H1 (cell line): ENCODE results near the gene CST7. TPM values are rescaled to one million over a fixed set of nuclear protein-coding genes. Genes with fewer than 3 reads are reported as not detected.

Source experiments
- CTCF ChIA-PET: fragments of 300-600 bp; sonication (Branson Sonifier 250); formaldehyde crosslinking; loops from one replicate; lab custom pipeline; 2021; ENCODE audit not compliant: partially characterized antibody; lab: Charles Lee
- POLR2A ChIA-PET: fragments of 300-600 bp; sonication (Branson Sonifier 250); formaldehyde crosslinking; loops from one replicate; lab custom pipeline; 2021; ENCODE audit warnings: inconsistent platforms; ENCODE audit not compliant: partially characterized antibody; lab: Charles Lee
- DNase-seq, 2 experiments: peaks; one replicate each; pipeline versions ENCODE4 v3.0.0 to v3.0.0-alpha.2; 2010 to 2022; ENCODE audit warnings: low spot score in 2 of 2, low read depth in 1 of 2, mixed read lengths in 1 of 2
- FAIRE-seq: peaks from 2 replicates; lab custom pipeline; 2011; peaks lifted over from hg19 to GRCh38; lab: Jason Lieb, UNC
- H2AFZ ChIP-seq: 2 replicates; pipeline ENCODE4 v1.8.1; 2012; ENCODE audit warnings: low read length, inconsistent platforms
- H2AK5ac ChIP-seq: 2 replicates; pipeline ENCODE4 v1.6.1; 2013; ENCODE audit warnings: low read depth, low read length
- H2BK120ac ChIP-seq: replicated peaks from 2 replicates; pipeline ENCODE3; 2013; ENCODE audit warnings: low read depth, low read length, inconsistent platforms
- H2BK12ac ChIP-seq: 2 replicates; pipeline ENCODE4 v1.6.1; 2013; ENCODE audit warnings: low read depth, low read length
- H2BK15ac ChIP-seq: 2 replicates; pipeline ENCODE4 v1.6.1; 2013; ENCODE audit warnings: low read length
- H2BK20ac ChIP-seq: 2 replicates; pipeline ENCODE4 v1.6.1; 2013; ENCODE audit warnings: low read length
- H2BK5ac ChIP-seq: 2 replicates; pipeline ENCODE4 v1.6.1; 2013; ENCODE audit warnings: low read depth, low read length
- H3K14ac ChIP-seq: 2 replicates; pipeline ENCODE4 v1.6.1; 2013; ENCODE audit warnings: inconsistent platforms; ENCODE audit not compliant: insufficient read length
- H3K18ac ChIP-seq: 2 replicates; pipeline ENCODE4 v1.6.1; 2013; ENCODE audit warnings: low read length; ENCODE audit errors: extremely low read depth
- H3K23ac ChIP-seq: 2 replicates; pipeline ENCODE4 v1.6.1; 2013; ENCODE audit warnings: inconsistent platforms; ENCODE audit not compliant: insufficient read length
- H3K23me2 ChIP-seq: 2 replicates; pipeline ENCODE4 v1.6.1; 2013; ENCODE audit warnings: low read depth, low read length
- H3K27ac ChIP-seq: 2 replicates; pipeline ENCODE4 v1.6.1; 2011; ENCODE audit warnings: low read depth, low read length, inconsistent platforms
- H3K27me3 ChIP-seq, 4 experiments: replicated peaks in 1 of 4; 1 replicate in 1 of 4; 2 replicates in 3 of 4; pipeline versions ENCODE4 v1.6.1 to v1.8.1; 2011 to 2013; ENCODE audit warnings: low read length in 3 of 4, mild to moderate bottlenecking in 3 of 4, inconsistent platforms in 2 of 4, mixed read lengths in 2 of 4, moderate library complexity in 1 of 4; ENCODE audit not compliant: control insufficient read depth in 3 of 4, insufficient read depth in 3 of 4; ENCODE audit errors: extremely low read depth in 1 of 4
- H3K36me3 ChIP-seq, 4 experiments: 2 replicates each; pipeline versions ENCODE4 v1.6.1 to v1.8.1; 2011 to 2013; ENCODE audit warnings: mild to moderate bottlenecking in 4 of 4, low read length in 3 of 4, moderate library complexity in 2 of 4, control low read depth in 1 of 4, inconsistent platforms in 1 of 4; ENCODE audit not compliant: insufficient read depth in 4 of 4, control insufficient read depth in 2 of 4
- H3K4ac ChIP-seq: replicated peaks from 2 replicates; pipeline ENCODE3; 2013; ENCODE audit warnings: low read length, low read depth, mixed read lengths, inconsistent platforms; ENCODE audit not compliant: insufficient read length
- H3K4me1 ChIP-seq, 4 experiments: replicated peaks in 1 of 4; 1 replicate in 1 of 4; 2 replicates in 3 of 4; pipeline versions ENCODE4 v1.6.1 to v1.8.1; 2011 to 2013; ENCODE audit warnings: low read length in 3 of 4, inconsistent platforms in 2 of 4, mixed read lengths in 1 of 4; ENCODE audit not compliant: insufficient read depth in 4 of 4, control insufficient read depth in 3 of 4
- H3K4me2 ChIP-seq, 2 experiments: 2 replicates each; pipeline versions ENCODE4 v1.6.1 to v1.8.1; 2011 to 2013; ENCODE audit warnings: low read depth in 2 of 2, low read length in 2 of 2, control low read depth in 1 of 2, inconsistent platforms in 1 of 2, mild to moderate bottlenecking in 1 of 2; ENCODE audit not compliant: insufficient read depth in 1 of 2
- H3K4me3 ChIP-seq, 4 experiments: fragments of 200-600, 300-600 bp in 1 of 4; sonication (generic), shearing (Covaris generic), sonication (Bioruptor Twin) in 1 of 4; 2 replicates each; pipeline versions ENCODE4 v1.5.1 to v1.8.1; 2011 to 2016; ENCODE audit warnings: low read length in 4 of 4, low read depth in 3 of 4, control low read depth in 2 of 4, inconsistent platforms in 2 of 4, mild to moderate bottlenecking in 2 of 4, mixed read lengths in 1 of 4, moderate library complexity in 1 of 4; ENCODE audit not compliant: insufficient read depth in 2 of 4; ENCODE audit errors: extremely low read depth in 1 of 4
- H3K56ac ChIP-seq: replicated peaks from 2 replicates; pipeline ENCODE3; 2013; ENCODE audit warnings: low read depth, mild to moderate bottlenecking, mixed read lengths, low read length, inconsistent platforms; ENCODE audit not compliant: insufficient read length
- H3K79me1 ChIP-seq: 2 replicates; pipeline ENCODE4 v1.6.1; 2013; ENCODE audit warnings: low read depth, low read length, control low read depth
- H3K79me2 ChIP-seq, 2 experiments: 2 replicates each; pipeline versions ENCODE4 v1.6.1 to v1.8.1; 2012 to 2013; ENCODE audit warnings: low read length in 2 of 2, mild to moderate bottlenecking in 2 of 2, inconsistent platforms in 1 of 2; ENCODE audit not compliant: insufficient read depth in 2 of 2, control insufficient read depth in 1 of 2
- H3K9ac ChIP-seq, 4 experiments: replicated peaks in 1 of 4; 1 replicate in 1 of 4; 2 replicates in 3 of 4; pipeline versions ENCODE4 v1.6.1 to v1.8.1; 2011 to 2013; ENCODE audit warnings: low read depth in 3 of 4, low read length in 3 of 4, control low read depth in 2 of 4, mild to moderate bottlenecking in 2 of 4, moderate library complexity in 2 of 4, inconsistent platforms in 1 of 4; ENCODE audit errors: extremely low read depth in 1 of 4
- H3K9me3 ChIP-seq, 2 experiments: 2 replicates each; pipeline versions ENCODE4 v1.6.1 to v1.8.1; 2012 to 2013; ENCODE audit warnings: mild to moderate bottlenecking in 2 of 2, moderate library complexity in 2 of 2, control low read depth in 1 of 2, inconsistent platforms in 1 of 2, low read depth in 1 of 2, low read length in 1 of 2, mixed read lengths in 1 of 2; ENCODE audit not compliant: insufficient read depth in 2 of 2
- H4K20me1 ChIP-seq, 2 experiments: replicated peaks in 1 of 2; 2 replicates each; pipeline versions ENCODE3 to v1.8.1; 2011 to 2013; ENCODE audit warnings: inconsistent platforms in 2 of 2, low read length in 2 of 2, mild to moderate bottlenecking in 1 of 2; ENCODE audit not compliant: insufficient read depth in 2 of 2, control insufficient read depth in 1 of 2
- H4K5ac ChIP-seq: 2 replicates; pipeline ENCODE4 v1.6.1; 2013; ENCODE audit warnings: low read length, low read depth, mixed read lengths, inconsistent platforms; ENCODE audit not compliant: insufficient read length
- H4K8ac ChIP-seq: 2 replicates; pipeline ENCODE4 v1.8.0; 2013; ENCODE audit warnings: mild to moderate bottlenecking, moderate library complexity, low read length, inconsistent platforms; ENCODE audit not compliant: insufficient read depth; ENCODE audit errors: extremely low read depth
- H4K91ac ChIP-seq: replicated peaks from 2 replicates; pipeline ENCODE3; 2013; ENCODE audit warnings: low read length, mixed read lengths, inconsistent platforms; ENCODE audit not compliant: insufficient read length
- SAP30 ChIP-seq: fragments of 300-600 bp; sonication (generic); IDR thresholded peaks from 2 replicates; pipeline ENCODE4 v1.7.1; 2012; ENCODE audit warnings: low read length, moderate library complexity, mild to moderate bottlenecking, inconsistent platforms; ENCODE audit not compliant: insufficient read depth, insufficient replicate concordance
- WGBS, 2 experiments: shearing (Covaris generic) in 1 of 2; methylation state at CpG; one replicate each; pipeline versions ENCODE4 v1.1.6 to v1.1.7; 2013 to 2015; ENCODE audit warnings: low lambda C conversion rate in 2 of 2, mixed read lengths in 2 of 2, inconsistent platforms in 1 of 2, low coverage in 1 of 2, missing lambda C conversion rate in 1 of 2; ENCODE audit not compliant: insufficient replicate concordance in 2 of 2, insufficient coverage in 1 of 2, insufficient read length in 1 of 2; ENCODE audit errors: extremely low coverage in 1 of 2, missing lambda C conversion rate in 1 of 2; 5-methylcytosine and 5-hydroxymethylcytosine counted together
- polyA plus RNA-seq, 7 experiments: library from polyadenylated mRNA; depleted of rRNA in 3 of 7; stranded (reverse) in 5 of 7; unstranded in 2 of 7; fragments of >200 nt in 5 of 7; fragments of 200-250 nt in 2 of 7; gene quantifications; 1 replicate in 5 of 7; 2 replicates in 1 of 7; 4 replicates in 1 of 7; pipeline versions ENCODE4 v1.2.1 to v1.2.3, GENCODE V29; 2011 to 2013; ENCODE audit warnings: missing spikeins in 2 of 7, mixed read lengths in 2 of 7
- total RNA-seq: library from RNA; stranded (reverse); fragmentation: NEBNext Ultra II Directional; extraction: Animal tissue kit (Norgen Biotek cat#: 25700); gene quantifications from 2 replicates; pipeline ENCODE4 v1.2.1, GENCODE V29; 2021

CST7 gene
- total and polyA plus RNA-seq, 2 of the 8 experiments (the other 6 are each of a cell fraction or from before 2014, with no cell fraction given) = not detected

DNA sequence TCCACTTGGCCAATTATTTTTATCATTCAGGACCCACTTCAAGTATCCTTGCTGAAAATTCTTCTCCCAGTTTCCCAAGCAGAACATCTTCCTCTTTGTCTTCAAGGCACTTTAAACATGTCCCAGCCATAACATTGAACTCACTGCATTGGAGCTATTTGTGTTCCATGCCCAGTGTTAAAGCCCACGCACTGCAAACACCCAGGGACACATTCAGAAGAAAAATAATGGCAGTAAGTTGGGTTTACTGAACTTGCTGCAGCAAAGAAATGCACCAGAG is 45.1 kb downstream of the CST7 start:
- H3K4ac ChIP-seq = no peak overlapping the region
- 100% methylated on average over 1 of the region's 1 CpG; no CpG with 5 or more reads in 1 of the 2 experiments for WGBS, 2 experiments
- H3K14ac ChIP-seq = no peak overlapping the region
- peaks cover 2% of the 10 kb centered on the region; the same call in 1 of the 2 replicates for H3K79me1 ChIP-seq
- no peaks in the 10 kb centered on the region for H3K9me3 ChIP-seq
- peaks cover 3 to 29% of the 10 kb centered on the region in 2 experiments; a peak in 3 of 4 replicates for H3K79me2 ChIP-seq
- H3K23me2 ChIP-seq = peaks cover 3% of the 10 kb centered on the region
- H3K27me3 ChIP-seq = no peaks in the 10 kb centered on the region; a peak in 1 of 7 replicates
- no peak overlapping the region for H2BK120ac ChIP-seq
- no peak overlapping the region for H3K18ac ChIP-seq
- no peak overlapping the region for H4K5ac ChIP-seq
- H2BK15ac ChIP-seq = no peak overlapping the region
- H3K4me1 ChIP-seq = peaks cover 0 to 7% (median 0%) of the 10 kb centered on the region in 4 experiments; a peak in 1 of 7 replicates
- no peak overlapping the region for H3K23ac ChIP-seq
- no peak overlapping the region for H2AK5ac ChIP-seq
- no peak overlapping the region for H2BK5ac ChIP-seq
- no peak for TF ChIP-seq SAP30
- H4K20me1 ChIP-seq = peaks cover 0 to 4% of the 10 kb centered on the region in 2 experiments
- no peak for DNase-seq
- ChIA-PET CTCF (interaction anchor here (0.7 to 4.0 kb wide), 16 partner anchors 8 to 296 kb away, joined by 3 to 121 read pairs (median 4); partner anchors contain the start of gene ACSS1), POLR2A (interaction anchor here (0.7 to 1.9 kb wide), 2 partner anchors 70 to 253 kb away, joined by 3 to 8 read pairs; no protein-coding TSS in a partner anchor)
- H3K27ac ChIP-seq = no peak overlapping the region
- no peak overlapping the region for H3K4me2 ChIP-seq
- no peak overlapping the region for H2AFZ ChIP-seq
- no peak overlapping the region for H2BK12ac ChIP-seq
- no peak overlapping the region for H3K9ac ChIP-seq
- no peak for FAIRE-seq
- H3K36me3 ChIP-seq = no peaks in the 10 kb centered on the region
- H3K4me3 ChIP-seq = no peak overlapping the region
- H4K8ac ChIP-seq = no peak overlapping the region
- no peak overlapping the region for H2BK20ac ChIP-seq
- H3K56ac ChIP-seq = no peak overlapping the region
- no peak overlapping the region for H4K91ac ChIP-seq
